Endothelial cell of hepatic sinusoid (primary cell): ENCODE measurements around the gene WIPF3.

Source experiments
- in situ Hi-C: cut with HindIII; loops from 2 replicates; pipeline ENCODE4 v1.10.0; 2017; ENCODE audit warnings: low sequenced_read_pairs

WIPF3 gene

GRCh38 chr7:29806208-29806994 lies at the start of gene WIPF3:
Gene WIPF3, plus strand, starts transcription at chr7:29806508. Its CDS starts 28,217 bp downstream, at chr7:29834725.
- in situ Hi-C loops: no loop called here

- in situ Hi-C loops: no loop called here
Observed at GRCh38 chr7:29763266-29763665, 43.0 kb upstream of the WIPF3 start.

GRCh38 chr7:29764227-29764626 lies 42.1 kb upstream of the WIPF3 start:
- in situ Hi-C loops: no loop called here

GRCh38 chr7:29765490-29765889 lies 40.8 kb upstream of the WIPF3 start:
- in situ Hi-C loops: no loop called here

- in situ Hi-C loops: no loop called here
Observed at GRCh38 chr7:29770371-29770770, 35.9 kb upstream of the WIPF3 start.

- in situ Hi-C loops: no loop called here
Observed at GRCh38 chr7:29771081-29771816, 35.1 kb upstream of the WIPF3 start.

- in situ Hi-C loops: no loop called here
Observed at GRCh38 chr7:29779017-29779416, 27.3 kb upstream of the WIPF3 start.

- in situ Hi-C loops: no loop called here
Observed at GRCh38 chr7:29780346-29780745, 26.0 kb upstream of the WIPF3 start.

GRCh38 chr7:29783671-29784070 lies 22.6 kb upstream of the WIPF3 start:
- in situ Hi-C loops: no loop called here

GRCh38 chr7:29793507-29793906 lies 12.8 kb upstream of the WIPF3 start:
- in situ Hi-C loops: no loop called here

GRCh38 chr7:29794959-29795629 lies 11.2 kb upstream of the WIPF3 start:
- in situ Hi-C loops: no loop called here

- in situ Hi-C loops: no loop called here
Observed at GRCh38 chr7:29795696-29796580, 10.4 kb upstream of the WIPF3 start.

GRCh38 chr7:29797112-29797944 lies 9.0 kb upstream of the WIPF3 start:
- in situ Hi-C loops: no loop called here

GRCh38 chr7:29798422-29798821 lies 7.9 kb upstream of the WIPF3 start:
- in situ Hi-C loops: no loop called here

GRCh38 chr7:29801929-29802328 lies 4.4 kb upstream of the WIPF3 start:
- in situ Hi-C loops: no loop called here

- in situ Hi-C loops: no loop called here
Observed at GRCh38 chr7:29805031-29805430, 1.3 kb upstream of the WIPF3 start.

GRCh38 chr7:29805886-29806207 lies 461 bp upstream of the WIPF3 start:
- in situ Hi-C loops: no loop called here

- in situ Hi-C loops: no loop called here
Observed at GRCh38 chr7:29806995-29807841, 910 bp downstream of the WIPF3 start.
